Natural killer cell (primary cell): ENCODE measurements around the gene TTLL7. TPM values are rescaled to one million over a fixed set of nuclear protein-coding genes. Genes with fewer than 3 reads are reported as not detected.
A peak's percentile ranks its signal among the peaks of the same experiment; 100 is the strongest.

Experiments
- ATAC-seq, 3 donors: fragments of 150-1000 bp in 2 of 3; fragments of 200-7000 bp in 1 of 3; cut with Tn5 transposase; 1 replicate in 1 of 3; 2 replicates in 2 of 3; pipeline ENCODE4 v1.10.0; 2021; ENCODE audit warnings: mild to moderate bottlenecking in 2 of 3, moderate library complexity in 2 of 3
- DNase-seq, 2 donors: peaks; one replicate each; pipeline versions ENCODE4 v3.0.0 to v3.0.0-alpha.2; 2013 to 2021; ENCODE audit warnings: mixed read lengths in 1 of 2
- H3K27ac ChIP-seq: one replicate; pipeline ENCODE4 v1.5.1; 2013; ENCODE audit warnings: mild to moderate bottlenecking, low read length
- H3K27me3 ChIP-seq: one replicate; pipeline ENCODE4 v1.6.1; 2013; ENCODE audit warnings: low read length; ENCODE audit not compliant: control insufficient read depth, insufficient read depth
- H3K36me3 ChIP-seq: one replicate; pipeline ENCODE4 v1.6.1; 2013; ENCODE audit warnings: low read length; ENCODE audit not compliant: control insufficient read depth, insufficient read depth
- H3K4me1 ChIP-seq: one replicate; pipeline ENCODE4 v1.6.1; 2013; ENCODE audit warnings: low read length; ENCODE audit not compliant: control insufficient read depth, insufficient read depth
- H3K4me3 ChIP-seq: one replicate; pipeline ENCODE4 v1.5.1; 2013; ENCODE audit warnings: low read length
- H3K9me3 ChIP-seq: one replicate; pipeline ENCODE4 v1.6.1; 2013; ENCODE audit warnings: low read length; ENCODE audit not compliant: control insufficient read depth, insufficient read depth
- H3K27ac Mint-ChIP-seq, 2 donors: one replicate each; pipeline ENCODE4 v1.8.0; 2022; ENCODE audit warnings: mild to moderate bottlenecking in 2 of 2, mixed read lengths in 2 of 2, moderate library complexity in 1 of 2
- H3K27me3 Mint-ChIP-seq, 2 donors: one replicate each; pipeline ENCODE4 v1.8.0; 2022; ENCODE audit warnings: low read depth in 2 of 2, mixed read lengths in 2 of 2
- H3K36me3 Mint-ChIP-seq: one replicate; pipeline ENCODE4 v1.8.0; 2022; ENCODE audit warnings: mixed read lengths
- H3K4me1 Mint-ChIP-seq, 2 donors: one replicate each; pipeline ENCODE4 v1.8.0; 2022; ENCODE audit warnings: mixed read lengths in 2 of 2
- H3K4me3 Mint-ChIP-seq: one replicate; pipeline ENCODE4 v1.8.0; 2022; ENCODE audit warnings: mild to moderate bottlenecking, moderate library complexity, mixed read lengths
- H3K9me3 Mint-ChIP-seq, 2 donors: one replicate each; pipeline ENCODE4 v1.8.0; 2022; ENCODE audit warnings: mixed read lengths in 2 of 2
- WGBS: methylation state at CpG from one replicate; pipeline ENCODE4 v1.1.7; 2013; ENCODE audit warnings: missing lambda C conversion rate; ENCODE audit not compliant: insufficient coverage; 5-methylcytosine and 5-hydroxymethylcytosine counted together
- intact Hi-C: fragments of 100-400 bp; cut with micrococcal nuclease; formaldehyde crosslinking; loops from one replicate; pipeline ENCODE4 v1.14.2; 2022
- total RNA-seq, 4 donors: library from RNA; stranded (reverse); fragments of 120-200 nt in 1 of 4; gene quantifications; one replicate each; pipeline versions ENCODE4 v1.2.3 to v1.2.4, GENCODE V29; 2013 to 2022
- TF ChIP-seq, protein P1 (sequence below): fragments of 200-600 bp; IDR thresholded peaks from one replicate; pipeline ENCODE4 v1.8.0; 2022; ENCODE audit warnings: antibody characterized with exemption

Gene TTLL7
- total RNA-seq, 3 donors from 2014 or later (not counting 1 experiment from before 2014, with no cell fraction given) = 0.21 to 4.4 (median 0.25) TPM

- no peaks in the 10 kb centered on the region for H3K4me1 ChIP-seq
- H3K36me3 Mint-ChIP-seq = no peaks in the 10 kb centered on the region
- H3K27me3 ChIP-seq = peaks cover 2% of the 10 kb centered on the region
- no peaks in the 10 kb centered on the region for H3K27me3 Mint-ChIP-seq
- no peak overlapping the region for H3K27ac Mint-ChIP-seq
- intact Hi-C loops = no loop called here
- no peaks in the 10 kb centered on the region for H3K9me3 Mint-ChIP-seq
- H3K4me1 Mint-ChIP-seq = no peaks in the 10 kb centered on the region
- H3K4me3 Mint-ChIP-seq = no peak overlapping the region
- DNase-seq = no peak
- TF ChIP-seq, protein P1, sequence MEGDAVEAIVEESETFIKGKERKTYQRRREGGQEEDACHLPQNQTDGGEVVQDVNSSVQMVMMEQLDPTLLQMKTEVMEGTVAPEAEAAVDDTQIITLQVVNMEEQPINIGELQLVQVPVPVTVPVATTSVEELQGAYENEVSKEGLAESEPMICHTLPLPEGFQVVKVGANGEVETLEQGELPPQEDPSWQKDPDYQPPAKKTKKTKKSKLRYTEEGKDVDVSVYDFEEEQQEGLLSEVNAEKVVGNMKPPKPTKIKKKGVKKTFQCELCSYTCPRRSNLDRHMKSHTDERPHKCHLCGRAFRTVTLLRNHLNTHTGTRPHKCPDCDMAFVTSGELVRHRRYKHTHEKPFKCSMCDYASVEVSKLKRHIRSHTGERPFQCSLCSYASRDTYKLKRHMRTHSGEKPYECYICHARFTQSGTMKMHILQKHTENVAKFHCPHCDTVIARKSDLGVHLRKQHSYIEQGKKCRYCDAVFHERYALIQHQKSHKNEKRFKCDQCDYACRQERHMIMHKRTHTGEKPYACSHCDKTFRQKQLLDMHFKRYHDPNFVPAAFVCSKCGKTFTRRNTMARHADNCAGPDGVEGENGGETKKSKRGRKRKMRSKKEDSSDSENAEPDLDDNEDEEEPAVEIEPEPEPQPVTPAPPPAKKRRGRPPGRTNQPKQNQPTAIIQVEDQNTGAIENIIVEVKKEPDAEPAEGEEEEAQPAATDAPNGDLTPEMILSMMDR = no peak
- H3K36me3 ChIP-seq = no peaks in the 10 kb centered on the region
- ATAC-seq = no peak
- no peaks in the 10 kb centered on the region for H3K9me3 ChIP-seq
- H3K27ac ChIP-seq = no peak overlapping the region
- no peak overlapping the region for H3K4me3 ChIP-seq
Measured at GRCh38 chr1:83883979-83884378, 115.0 kb downstream of the TTLL7 start.

DNA sequence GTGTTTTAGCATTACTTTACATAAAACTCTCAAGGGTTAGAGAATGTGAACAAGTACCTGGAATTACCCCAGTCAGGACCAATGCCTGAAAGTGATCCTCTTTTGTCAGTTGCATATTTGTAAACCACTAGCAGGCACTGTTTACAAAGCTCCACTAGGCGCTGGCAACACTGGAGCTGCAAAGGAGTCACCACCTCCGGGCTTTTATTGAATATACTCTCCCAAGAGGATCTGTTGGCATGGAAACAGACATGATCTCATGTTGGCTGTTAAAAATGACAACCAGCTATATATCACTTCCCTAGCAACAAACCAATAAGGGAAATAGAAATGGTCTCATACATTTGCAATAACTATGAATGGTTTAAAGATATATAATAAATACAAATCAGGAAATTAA, 116.0 kb downstream of the TTLL7 start:
- H3K9me3 ChIP-seq = no peaks in the 10 kb centered on the region
- no peaks in the 10 kb centered on the region for H3K9me3 Mint-ChIP-seq
- no peaks in the 10 kb centered on the region for H3K4me1 Mint-ChIP-seq
- no peak overlapping the region for H3K27ac Mint-ChIP-seq
- DNase-seq (peak in 1 of 2 donors; percentile 2), ATAC-seq (no peak)
- TF ChIP-seq, protein P1 = no peak
- no peaks in the 10 kb centered on the region for H3K27me3 Mint-ChIP-seq
- no peak overlapping the region for H3K4me3 ChIP-seq
- intact Hi-C loops = no loop called here
- H3K4me1 ChIP-seq = no peaks in the 10 kb centered on the region
- H3K36me3 Mint-ChIP-seq = no peaks in the 10 kb centered on the region
- H3K4me3 Mint-ChIP-seq = no peak overlapping the region
- WGBS = 73% methylated on average over 2 of the region's 2 CpGs
- no peaks in the 10 kb centered on the region for H3K36me3 ChIP-seq
- peaks cover 2% of the 10 kb centered on the region for H3K27me3 ChIP-seq
- H3K27ac ChIP-seq = no peak overlapping the region

GRCh38 chr1:83872515-83872914, 126.4 kb downstream of the TTLL7 start:
- 80% methylated on average over 1 of the region's 2 CpGs for WGBS
- Histone ChIP-seq H3K4me3 (no peak overlapping the region), H3K27ac (no peak overlapping the region), H3K36me3 (no peaks in the 10 kb centered on the region), H3K4me1 (no peaks in the 10 kb centered on the region), H3K27me3 (no peaks in the 10 kb centered on the region), H3K9me3 (no peaks in the 10 kb centered on the region)
- DNase-seq = no peak
- Mint-ChIP-seq H3K4me1 (no peaks in the 10 kb centered on the region), H3K27me3 (peaks cover 0 to 4% of the 10 kb centered on the region in 2 donors), H3K9me3 (no peaks in the 10 kb centered on the region), H3K36me3 (no peaks in the 10 kb centered on the region), H3K4me3 (no peak overlapping the region), H3K27ac (no peak overlapping the region)
- ATAC-seq = no peak
- intact Hi-C loops = no loop called here
- TF ChIP-seq, protein P1 = no peak

GRCh38 chr1:83864991-83865390, 133.9 kb downstream of the TTLL7 start:
- Mint-ChIP-seq H3K9me3 (no peaks in the 10 kb centered on the region), H3K27ac (no peak overlapping the region), H3K27me3 (peaks cover 4 to 8% of the 10 kb centered on the region in 2 donors), H3K4me3 (no peak overlapping the region), H3K4me1 (peaks cover 0 to 10% of the 10 kb centered on the region in 2 donors), H3K36me3 (no peaks in the 10 kb centered on the region)
- no peak overlapping the region for H3K27ac ChIP-seq
- TF ChIP-seq, protein P1 = no peak
- DNase-seq = no peak
- no peaks in the 10 kb centered on the region for H3K36me3 ChIP-seq
- H3K9me3 ChIP-seq = no peaks in the 10 kb centered on the region
- WGBS = 92% methylated on average over 2 of the region's 2 CpGs
- peaks cover 8% of the 10 kb centered on the region for H3K4me1 ChIP-seq
- intact Hi-C loops = no loop called here
- peaks cover 5% of the 10 kb centered on the region for H3K27me3 ChIP-seq
- no peak overlapping the region for H3K4me3 ChIP-seq
- ATAC-seq = no peak
